SKM-1 treated with dmso at 0.1 percent for 144 hours (cell line): ENCODE measurements around the gene TRIAP1.
A peak's percentile ranks its signal among the peaks of the same experiment; 100 is the strongest.
"Not testable (repeated sequence)": the region's sequence is repeated elsewhere in the genome, so short reads cannot be mapped to it uniquely, and the experiment has no call there.

ENCODE experiments used
- DNase-seq: peaks from one replicate; lab custom pipeline; 2025; ENCODE audit not compliant: unreplicated experiment; lab: John Stamatoyannopoulos, UW

Gene TRIAP1

DNA sequence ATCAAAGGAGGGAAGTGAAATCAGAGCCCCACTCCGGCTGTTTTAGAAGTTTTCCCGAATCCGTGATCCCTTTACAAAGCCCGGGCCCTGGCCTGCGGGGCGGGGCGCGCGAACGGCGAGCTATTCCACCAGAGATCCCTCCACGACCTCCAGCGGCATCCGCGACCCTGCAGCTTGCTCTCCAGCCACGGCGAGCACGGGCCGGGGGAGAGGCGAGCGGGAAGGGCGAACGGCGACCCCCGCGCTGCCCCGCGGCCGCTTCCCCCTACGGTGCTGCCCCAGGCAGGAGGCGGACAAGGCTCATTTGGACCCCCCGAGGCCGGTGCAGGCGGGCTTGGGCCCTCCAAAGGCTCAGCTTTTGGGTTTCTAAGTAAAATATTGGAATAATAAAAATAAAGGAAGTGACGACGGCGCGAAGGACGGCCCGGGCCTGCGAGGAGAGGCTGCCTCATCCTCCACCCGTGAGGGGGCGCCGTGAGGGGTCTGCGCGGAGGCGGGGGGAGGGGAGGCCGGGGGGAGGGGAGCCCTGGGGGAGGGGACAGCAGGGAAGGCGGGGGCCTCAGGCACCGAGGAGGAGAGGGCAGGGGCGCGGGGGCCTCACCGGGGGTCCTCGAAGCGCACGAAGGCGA is 22.8 kb upstream of the TRIAP1 start:
- no peak for DNase-seq

DNA sequence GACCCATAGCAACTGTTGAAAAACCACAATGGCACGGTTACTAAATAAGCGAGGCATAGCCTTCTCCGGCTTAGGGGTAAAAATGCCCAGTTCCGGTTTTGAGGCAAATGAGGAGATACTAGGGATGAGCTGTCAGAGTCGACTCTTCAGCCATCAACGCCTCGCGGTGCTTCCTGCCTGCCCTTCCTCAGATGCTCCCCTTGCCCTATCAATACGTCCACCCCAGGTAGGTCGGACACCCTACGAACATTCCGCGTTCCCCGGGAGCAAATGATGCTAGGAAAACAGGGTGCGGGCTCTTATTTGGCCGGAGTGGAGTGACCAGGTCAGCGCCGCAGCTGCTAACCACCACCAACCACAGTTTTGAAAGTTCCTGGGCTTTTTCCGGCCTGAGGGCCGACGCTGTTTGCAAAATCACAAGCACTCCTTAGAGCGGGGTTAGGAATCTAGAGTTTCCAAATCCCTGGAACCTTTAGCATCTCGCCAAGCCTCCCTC is 22.2 kb upstream of the TRIAP1 start:
- DNase-seq = no peak

DNA sequence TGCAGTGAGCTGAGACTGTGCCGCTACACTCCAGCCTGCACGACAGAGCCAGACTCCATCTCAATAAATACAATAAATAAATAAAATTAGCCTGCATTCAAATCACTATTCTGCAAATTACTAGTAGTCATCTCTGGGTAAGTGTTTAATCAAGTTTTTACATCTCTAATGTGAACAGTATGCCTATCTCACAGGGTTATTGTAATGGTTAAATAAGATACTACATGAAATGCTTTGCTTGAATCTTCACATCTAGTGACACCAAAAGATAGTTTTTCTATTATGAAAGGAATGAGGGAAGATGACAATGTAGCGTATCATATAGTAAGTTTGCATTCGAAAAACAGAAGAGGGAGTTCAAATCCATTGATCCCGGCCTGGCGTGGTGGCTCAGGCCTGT is 21.3 kb upstream of the TRIAP1 start:
- no peak for DNase-seq

DNA sequence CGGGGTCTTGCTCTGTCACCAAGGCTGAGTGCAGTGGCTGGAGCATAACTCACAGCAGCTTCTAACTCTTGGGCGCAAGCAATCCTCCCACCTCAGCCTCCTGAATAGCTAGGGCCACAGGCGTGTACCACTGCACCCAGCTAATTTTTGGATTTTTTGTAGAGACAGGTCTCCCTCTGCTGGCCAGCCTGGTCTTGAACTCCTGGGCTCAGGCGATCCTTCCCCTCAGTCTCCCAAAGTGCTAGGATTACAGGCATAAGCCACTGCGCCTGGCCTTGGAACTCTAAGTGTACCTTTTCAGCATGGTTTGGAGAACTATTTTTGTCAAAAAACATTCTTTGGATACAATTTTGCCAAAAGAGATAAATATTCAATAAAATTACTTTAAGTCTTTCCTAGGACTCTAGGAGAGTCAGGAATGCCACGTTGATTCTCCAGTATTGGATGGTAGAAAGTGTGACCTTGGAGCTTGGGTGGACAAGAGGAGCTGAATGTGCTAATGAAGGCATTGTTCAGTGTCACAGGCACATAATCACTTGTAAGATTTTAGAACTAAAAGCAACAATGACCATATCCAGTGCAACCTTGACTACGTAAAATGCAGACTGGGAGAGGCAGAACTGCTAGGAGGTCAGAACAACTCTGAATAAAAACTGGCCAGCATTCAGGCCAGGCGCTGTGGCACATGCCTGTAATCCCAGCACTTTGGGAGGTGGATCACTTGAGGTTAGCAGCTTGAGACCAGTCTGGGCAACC is 20.6 kb upstream of the TRIAP1 start:
- DNase-seq = no peak

DNA sequence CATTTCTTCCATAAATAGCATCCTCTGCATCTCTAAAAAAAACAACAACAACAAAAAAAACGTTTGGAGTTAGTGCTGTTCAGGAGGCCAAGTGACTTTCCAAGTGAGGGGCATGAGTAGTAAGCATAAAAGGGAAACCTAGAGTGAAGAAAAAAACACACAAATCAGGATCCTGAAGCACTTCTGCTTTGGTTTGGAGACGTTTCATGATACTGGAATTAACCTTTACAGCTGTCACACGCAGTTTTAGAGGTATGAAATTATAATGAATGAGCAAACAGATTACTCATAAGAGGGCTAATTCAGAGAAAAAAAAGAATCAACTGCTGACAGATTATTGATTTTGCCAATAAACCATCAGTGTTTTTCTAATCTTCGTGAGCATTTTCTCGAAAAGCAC is 19.6 kb upstream of the TRIAP1 start:
- DNase-seq = no peak

DNA sequence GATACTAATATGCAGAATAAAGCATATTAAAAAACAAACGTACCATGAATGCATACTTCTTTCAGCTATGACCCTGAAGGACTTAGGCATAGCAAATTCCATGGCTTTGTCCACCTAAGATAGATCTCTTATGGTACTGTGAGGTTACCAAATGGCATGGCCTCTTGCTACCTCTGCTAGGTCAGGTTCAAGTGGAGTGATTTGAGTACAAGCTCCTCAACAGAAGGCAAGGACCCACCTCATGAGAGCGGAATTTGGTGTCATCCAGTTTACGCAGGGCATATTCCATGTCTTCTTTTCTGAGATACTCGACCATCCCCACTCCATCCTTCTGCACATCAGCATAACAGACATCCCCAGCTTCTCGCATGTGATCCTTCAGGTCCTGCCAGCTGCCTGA is 17.5 kb upstream of the TRIAP1 start:
- DNase-seq = no peak

DNA sequence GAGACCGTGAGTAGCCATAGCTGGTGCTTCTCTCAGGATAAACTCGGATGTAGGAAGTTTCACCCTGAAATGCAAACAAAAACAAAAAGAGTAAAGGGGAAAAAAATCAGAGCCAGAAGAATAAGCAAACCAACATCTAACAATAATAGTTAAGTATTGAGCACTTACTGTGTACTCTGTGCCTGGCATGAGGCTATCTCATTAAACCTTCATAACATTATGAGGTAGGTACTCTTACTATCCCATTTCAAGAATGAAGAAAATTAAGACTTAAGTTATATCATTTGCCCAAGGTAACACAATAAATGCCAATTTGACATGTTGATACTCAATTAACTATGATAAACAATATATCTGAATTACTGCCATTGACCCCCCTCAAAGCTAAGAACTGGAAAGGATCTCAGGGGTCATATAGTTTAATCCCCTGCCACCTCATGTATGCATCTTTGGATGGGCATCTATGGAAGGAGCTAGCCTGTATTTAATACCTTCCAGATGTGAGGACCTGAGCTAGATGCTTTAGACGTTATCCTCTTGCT is 16.0 kb upstream of the TRIAP1 start:
- DNase-seq = no peak

DNA sequence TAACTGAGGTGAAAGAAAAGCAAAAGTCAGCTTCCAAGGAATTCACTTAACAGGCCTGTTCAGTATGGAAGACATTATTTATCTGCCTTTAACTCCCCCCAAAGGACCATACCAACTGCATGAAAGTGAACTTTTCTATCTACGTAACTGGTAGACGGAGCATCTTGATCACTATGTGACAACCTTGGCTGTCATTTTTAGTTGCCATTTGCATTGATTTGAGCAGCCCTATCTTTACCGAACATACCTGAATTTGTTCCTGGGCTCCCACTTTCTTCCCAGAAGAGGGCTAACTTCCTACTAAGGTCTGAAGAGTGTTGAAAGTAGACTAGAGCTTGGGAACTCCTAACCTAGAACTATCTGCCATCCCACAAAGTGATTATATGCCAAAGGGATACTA is 14.0 kb upstream of the TRIAP1 start:
- no peak for DNase-seq

DNA sequence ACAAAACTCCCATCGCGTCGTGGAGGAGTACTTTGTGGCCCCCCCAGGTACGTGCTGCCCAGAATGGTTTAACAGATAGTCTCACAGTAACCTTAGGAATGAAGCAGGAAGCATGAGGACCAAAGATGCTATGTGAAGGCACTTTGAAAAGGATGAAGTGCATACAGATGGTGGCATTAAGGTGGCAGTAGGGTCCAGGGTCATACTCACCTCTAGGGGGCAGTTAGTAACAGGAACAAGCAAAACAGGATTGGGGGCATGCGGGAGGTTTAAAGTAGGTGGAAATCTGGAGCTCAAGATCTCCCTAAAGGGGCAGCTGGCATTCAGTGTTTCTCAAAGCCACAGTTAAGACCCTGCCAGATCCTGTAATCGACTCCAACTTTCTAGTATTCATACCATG is 10.9 kb upstream of the TRIAP1 start:
- DNase-seq = no peak

DNA sequence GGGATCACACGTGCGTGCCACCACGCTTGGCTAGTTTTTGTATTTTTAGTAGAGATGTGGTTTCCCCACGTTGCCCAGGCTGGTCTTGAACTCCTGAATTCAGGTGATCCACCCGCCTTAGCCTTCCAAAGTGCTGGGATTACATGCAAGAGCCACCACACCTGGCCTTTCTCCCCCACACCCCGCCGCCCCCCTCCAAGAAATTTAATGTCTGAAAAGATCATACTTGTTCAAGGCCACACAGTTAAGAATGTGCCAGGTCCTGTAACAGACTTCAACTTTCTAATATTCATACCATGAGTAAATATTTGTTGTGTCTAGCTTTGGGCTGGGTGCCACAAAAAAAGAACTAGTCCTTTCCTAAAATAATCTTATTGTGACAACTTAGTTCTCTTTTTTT is 9.1 kb upstream of the TRIAP1 start:
- DNase-seq = no peak

DNA sequence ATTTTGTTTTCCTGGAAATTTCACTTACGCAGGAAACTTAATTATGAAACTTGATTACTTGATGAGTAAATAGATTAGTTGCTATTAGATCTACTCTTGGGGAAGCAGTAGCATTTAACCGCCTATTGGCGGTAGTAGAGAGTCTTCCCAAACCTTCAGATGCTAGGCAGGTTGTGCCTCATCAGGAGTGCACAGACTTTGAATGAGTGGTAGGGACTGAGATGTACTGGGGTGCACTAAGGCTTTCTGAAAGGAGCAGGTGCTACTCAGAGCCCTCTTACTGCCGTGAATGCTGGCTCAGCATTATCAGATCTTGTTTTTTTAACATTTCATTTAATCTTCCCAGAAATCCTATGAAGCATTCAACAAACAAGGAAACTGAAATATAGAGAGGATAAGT is 7.8 kb upstream of the TRIAP1 start:
- DNase-seq = no peak

DNA sequence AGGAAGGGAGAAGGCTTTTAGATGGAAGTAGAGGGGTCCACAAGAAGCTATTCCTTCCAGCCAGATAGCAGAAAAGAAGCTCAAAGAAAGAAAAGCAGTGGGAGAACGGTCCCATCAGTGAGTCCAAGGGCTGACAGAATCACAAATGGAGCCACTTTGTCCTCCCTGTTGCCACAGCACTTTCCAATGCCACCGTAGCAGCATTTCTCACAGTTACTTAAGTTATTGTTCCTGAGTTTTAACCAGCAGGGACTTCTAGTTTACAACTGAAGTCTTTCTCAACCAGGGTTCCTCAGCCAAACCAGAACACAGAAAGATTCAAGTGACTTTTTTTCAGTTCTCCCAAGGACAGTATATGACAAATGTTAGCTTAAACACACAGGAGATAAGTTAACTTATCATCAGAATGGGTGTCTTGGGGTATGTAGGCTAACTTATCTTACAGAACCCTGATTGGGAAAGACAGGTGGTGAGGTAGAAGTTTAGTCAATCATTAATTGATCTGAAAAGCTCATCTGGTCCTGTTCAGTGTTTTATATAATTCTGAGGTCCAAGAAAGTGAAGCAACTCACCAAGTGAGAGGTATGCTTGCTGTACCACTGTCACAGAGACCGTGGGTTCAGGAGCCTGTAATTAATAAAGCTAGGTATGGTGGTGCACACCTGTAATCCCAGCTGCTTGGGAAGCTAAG is 7.0 kb upstream of the TRIAP1 start:
- no peak for DNase-seq

DNA sequence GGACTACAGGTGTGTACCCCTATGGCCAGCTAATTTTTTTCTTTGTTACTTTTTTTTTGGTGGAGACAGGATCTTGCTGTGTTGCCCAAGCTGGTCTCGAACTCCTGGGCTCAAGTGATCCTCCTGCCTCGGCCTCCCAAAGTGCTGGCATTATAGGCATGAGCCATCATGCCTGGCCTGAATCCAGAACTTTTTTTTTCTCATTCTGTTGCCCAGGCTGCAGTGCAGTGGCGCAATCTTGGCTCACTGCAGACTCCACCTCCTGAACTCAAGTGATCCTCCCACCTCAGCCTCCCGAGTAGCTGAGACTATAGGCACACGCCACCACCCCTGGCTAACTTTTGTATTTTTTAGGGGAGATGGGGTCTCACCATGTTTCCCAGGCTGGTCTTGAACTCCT is 6.3 kb upstream of the TRIAP1 start:
- DNase-seq = not testable (repeated sequence)

DNA sequence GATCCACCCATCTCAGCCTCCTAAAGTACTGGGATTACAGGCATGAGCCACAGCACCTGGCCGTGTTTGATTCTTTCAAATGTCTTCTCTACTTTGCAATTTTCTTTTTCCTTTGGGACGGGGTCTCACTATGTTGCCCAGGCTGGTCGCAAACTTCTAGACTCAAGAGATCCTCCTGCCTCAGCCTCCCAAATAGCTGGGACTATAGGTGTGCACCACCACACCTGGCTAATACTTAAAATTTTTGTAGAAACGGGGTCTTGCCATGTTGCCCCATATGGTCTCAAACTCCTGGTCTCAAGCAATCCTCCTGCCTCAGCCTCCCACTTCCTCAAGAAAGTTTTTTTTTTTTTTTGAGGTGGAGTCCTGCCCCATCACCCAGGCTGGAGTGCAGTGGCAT is 1.8 kb upstream of the TRIAP1 start:
- DNase-seq = no peak

DNA sequence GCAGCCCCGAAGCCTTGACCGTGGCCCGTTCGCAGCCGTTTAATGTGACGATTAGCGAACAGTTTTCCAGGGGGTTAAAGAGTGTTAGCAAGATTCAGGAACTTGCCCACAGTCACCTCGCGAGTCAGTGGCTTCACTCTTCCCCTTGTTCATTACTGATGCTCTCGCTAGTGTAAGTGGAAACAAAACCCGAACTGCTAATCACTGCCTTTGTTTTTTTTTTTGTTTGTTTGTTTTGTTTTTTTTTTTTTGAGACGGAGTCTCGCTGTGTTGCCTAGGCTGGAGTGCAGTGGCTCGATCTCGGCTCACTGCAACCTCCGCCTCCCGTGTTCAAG is 627 bp upstream of the TRIAP1 start:
- DNase-seq = not testable (repeated sequence)

DNA sequence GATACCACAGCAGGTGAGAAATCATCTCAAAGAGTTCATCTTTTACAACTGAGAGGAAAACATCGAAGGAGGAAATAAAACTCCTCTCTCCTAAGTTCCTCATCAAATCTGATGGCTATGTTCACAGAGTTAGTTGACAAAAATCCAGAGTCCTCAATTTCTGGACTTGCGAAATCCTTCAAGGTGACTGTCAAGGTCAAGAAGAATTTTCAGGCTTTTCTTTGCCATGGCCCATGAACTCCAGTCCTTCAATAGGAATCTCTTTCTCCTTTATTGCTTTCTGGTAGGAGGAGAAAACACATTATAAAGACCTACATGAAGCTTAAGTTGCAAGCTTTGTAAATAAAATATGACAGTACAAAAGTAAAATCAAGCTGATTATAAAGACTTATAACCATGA is 1.5 kb downstream of the TRIAP1 start:
- no peak for DNase-seq

DNA sequence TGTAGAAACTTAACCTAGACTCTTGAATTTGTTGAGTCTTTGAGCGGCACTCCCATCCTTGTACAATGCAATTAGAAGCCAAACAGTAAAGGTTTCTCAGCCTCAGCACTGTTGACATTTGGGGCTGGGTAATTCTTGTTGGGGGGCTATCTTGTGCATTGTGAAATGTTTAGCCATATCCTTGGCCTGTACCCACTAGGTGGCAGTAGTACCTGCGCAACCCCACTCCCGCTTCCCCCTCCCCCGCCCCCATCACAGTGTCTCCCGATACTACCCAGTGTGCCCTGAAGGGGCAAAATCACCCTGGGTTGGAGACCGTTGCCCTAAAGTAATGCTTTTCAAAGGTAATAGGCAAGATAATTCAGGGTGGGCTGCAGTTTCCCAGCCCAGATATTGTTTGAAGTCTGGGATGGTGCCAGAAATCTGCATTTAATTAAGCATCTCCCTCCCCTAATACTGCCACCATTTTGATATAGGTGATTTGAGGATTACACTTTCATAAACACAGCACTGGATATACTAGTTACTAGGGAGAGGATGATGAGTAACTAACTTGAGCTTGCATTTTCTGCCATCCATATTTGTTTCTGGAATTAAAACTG is 6.4 kb downstream of the TRIAP1 start:
- DNase-seq = no peak

DNA sequence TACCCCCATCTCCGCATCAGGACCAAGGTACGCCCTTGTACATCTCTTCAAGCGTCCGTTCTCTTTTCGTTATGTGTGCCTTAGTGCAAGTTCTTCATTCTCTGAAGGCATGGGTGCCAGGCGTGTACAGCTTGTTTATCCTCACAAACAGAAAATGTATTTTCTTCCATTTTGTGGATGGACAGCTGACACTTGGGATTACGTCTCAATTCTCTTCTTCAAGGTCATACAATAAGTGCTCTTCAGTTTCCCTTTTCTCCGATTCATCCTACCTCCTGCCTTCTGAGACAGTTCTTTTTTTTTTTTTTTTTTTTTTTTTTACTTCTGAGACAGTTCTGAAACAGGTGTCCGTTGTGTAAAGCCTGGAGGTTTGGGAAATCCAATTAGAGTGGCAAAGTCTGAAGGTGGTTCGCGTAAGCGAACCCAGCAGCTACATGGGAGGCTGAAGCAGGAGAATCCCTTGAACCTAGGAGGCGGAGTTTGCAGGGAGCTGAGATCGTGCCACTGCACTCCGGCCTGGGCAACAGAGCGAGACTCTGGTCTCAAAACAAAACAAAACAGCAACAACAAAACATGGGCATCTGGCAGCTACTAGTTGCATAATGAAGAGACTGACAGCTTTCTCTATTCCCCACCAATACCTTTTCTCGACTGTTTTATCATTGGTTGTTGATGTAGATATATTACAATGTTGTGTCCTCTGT is 7.5 kb downstream of the TRIAP1 start:
- DNase-seq = no peak

DNA sequence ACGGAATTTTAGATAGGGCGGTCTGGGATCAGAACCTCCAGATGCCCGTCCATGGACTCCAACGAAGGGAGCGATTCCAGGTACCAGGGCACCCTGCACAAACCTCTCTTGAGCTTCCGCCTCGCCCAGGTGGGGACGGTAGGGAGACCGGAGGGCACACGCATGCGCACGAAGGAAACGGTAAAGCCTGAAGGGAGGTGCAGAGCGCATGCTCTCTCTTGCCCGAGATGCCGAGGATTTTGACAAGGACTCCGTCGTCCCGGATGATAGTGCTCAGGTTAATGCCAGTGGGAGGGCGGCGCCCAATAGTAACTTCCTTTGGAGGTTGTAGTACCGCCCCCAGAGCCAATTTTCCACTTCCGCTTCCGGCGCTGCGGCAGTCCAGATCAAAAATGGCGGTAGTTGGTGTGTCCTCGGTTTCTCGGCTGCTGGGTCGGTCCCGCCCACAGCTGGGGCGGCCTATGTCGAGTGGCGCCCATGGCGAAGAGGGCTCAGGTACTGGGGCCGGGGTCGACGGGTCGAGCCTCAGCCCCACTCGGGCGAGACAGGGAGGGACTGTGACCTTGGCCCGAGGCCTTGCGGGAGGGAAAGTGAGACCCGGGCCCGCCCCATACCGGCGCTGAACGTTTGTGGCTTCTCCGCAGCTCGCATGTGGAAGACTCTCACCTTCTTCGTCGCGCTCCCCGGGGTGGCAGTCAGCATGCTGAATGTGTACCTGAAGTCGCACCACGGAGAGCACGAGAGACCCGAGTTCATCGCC is 8.3 kb downstream of the TRIAP1 start, which contains the start of gene COX6A1:
COX6A1 (plus strand) TSS at position 379 of the 760 bp plus-strand sequence; CDS start at position 393, 14 bp downstream.
- peak; percentile 94 for DNase-seq
